IMR-90 (cell line): ENCODE measurements around the gene TMEM135. TPM values are rescaled to one million over a fixed set of nuclear protein-coding genes. Genes with fewer than 3 reads are reported as not detected.
A peak's percentile ranks its signal among the peaks of the same experiment; 100 is the strongest.

Experiments used
- ATAC-seq: fragments of 200-7000 bp; cut with Tn5 transposase; 2 replicates; pipeline ENCODE4 v1.9.1; 2020; ENCODE audit warnings: low read depth, mild to moderate bottlenecking, moderate library complexity
- BruUV-seq: library from RNA; stranded (reverse); fragments of 400-500 nt; replicated peaks from 2 replicates; lab custom pipeline; 2021; lab: Mats Ljungman, UMichigan
- CTCF ChIA-PET: fragments of 300-600 bp; formaldehyde crosslinking; extraction: SDS; loops from one replicate; lab custom pipeline; 2021; ENCODE audit warnings: antibody characterized with exemption; lab: Yijun Ruan, JAX
- POLR2A ChIA-PET: fragments of 300-600 bp; sonication (Branson Sonifier 250); formaldehyde crosslinking; loops from one replicate; lab custom pipeline; 2022; ENCODE audit warnings: antibody characterized with exemption; ENCODE audit not compliant: unreplicated experiment; lab: Charles Lee
- DNase-seq: peaks from one replicate; pipeline ENCODE4 v3.0.0; 2013
- H2AFZ ChIP-seq: replicated peaks from 2 replicates; pipeline ENCODE3; 2013; ENCODE audit warnings: low read length, mild to moderate bottlenecking; ENCODE audit not compliant: poor library complexity
- H2AK5ac ChIP-seq: 2 replicates; pipeline ENCODE4 v1.6.1; 2013; ENCODE audit warnings: low read depth, low read length, inconsistent platforms
- H2AK9ac ChIP-seq: replicated peaks from 2 replicates; pipeline ENCODE3; 2013; ENCODE audit warnings: mild to moderate bottlenecking, low read depth, low read length, moderate library complexity; ENCODE audit not compliant: poor library complexity
- H2BK120ac ChIP-seq: 2 replicates; pipeline ENCODE4 v1.6.1; 2013; ENCODE audit warnings: low read depth, low read length, inconsistent platforms
- H2BK15ac ChIP-seq: 3 replicates; pipeline ENCODE4 v1.6.1; 2013; ENCODE audit warnings: low read depth, low read length, inconsistent platforms
- H2BK20ac ChIP-seq: 2 replicates; pipeline ENCODE4 v1.6.1; 2013; ENCODE audit warnings: low read depth, mild to moderate bottlenecking, inconsistent platforms, low read length, moderate library complexity
- H2BK5ac ChIP-seq: 2 replicates; pipeline ENCODE4 v1.6.1; 2013; ENCODE audit warnings: mild to moderate bottlenecking, low read depth, low read length, inconsistent platforms; ENCODE audit not compliant: poor library complexity, severe bottlenecking
- H3K14ac ChIP-seq: replicated peaks from 2 replicates; pipeline ENCODE4 v1.6.1; 2013; ENCODE audit warnings: low read depth, low read length, inconsistent platforms
- H3K18ac ChIP-seq: 2 replicates; pipeline ENCODE4 v1.6.1; 2013; ENCODE audit warnings: low read depth, low read length, control low read depth
- H3K23ac ChIP-seq: 2 replicates; pipeline ENCODE4 v1.6.1; 2013; ENCODE audit warnings: low read depth, low read length, inconsistent platforms
- H3K27ac ChIP-seq: 2 replicates; pipeline ENCODE4 v1.5.1; 2013; ENCODE audit warnings: mild to moderate bottlenecking, control low read depth, low read length; ENCODE audit not compliant: insufficient read depth
- H3K27me3 ChIP-seq: 2 replicates; pipeline ENCODE4 v1.6.1; 2013; ENCODE audit warnings: low read length; ENCODE audit not compliant: control insufficient read depth, insufficient read depth
- H3K36me3 ChIP-seq: 2 replicates; pipeline ENCODE4 v1.6.1; 2013; ENCODE audit warnings: low read length, mixed read lengths; ENCODE audit not compliant: control insufficient read depth, insufficient read depth
- H3K4ac ChIP-seq: 2 replicates; pipeline ENCODE4 v1.6.1; 2013; ENCODE audit warnings: low read depth, low read length, inconsistent platforms
- H3K4me1 ChIP-seq: 2 replicates; pipeline ENCODE4 v1.6.1; 2013; ENCODE audit warnings: low read length, mixed read lengths; ENCODE audit not compliant: control insufficient read depth, insufficient read depth
- H3K4me2 ChIP-seq: 2 replicates; pipeline ENCODE4 v1.6.1; 2013; ENCODE audit warnings: low read depth, mild to moderate bottlenecking, control low read depth, low read length, moderate library complexity
- H3K4me3 ChIP-seq: 2 replicates; pipeline ENCODE4 v1.5.1; 2013; ENCODE audit warnings: low read depth, mild to moderate bottlenecking, control low read depth, low read length, moderate library complexity; ENCODE audit not compliant: insufficient read depth
- H3K56ac ChIP-seq: 2 replicates; pipeline ENCODE4 v1.6.1; 2013; ENCODE audit warnings: low read length, inconsistent platforms; ENCODE audit not compliant: insufficient read depth; ENCODE audit errors: extremely low read depth
- H3K79me1 ChIP-seq, 2 experiments: 2 replicates each; pipeline ENCODE4 v1.6.1; 2013; ENCODE audit warnings: low read length in 2 of 2, inconsistent platforms in 1 of 2, low read depth in 1 of 2
- H3K9ac ChIP-seq: 2 replicates; pipeline ENCODE4 v1.6.1; 2013; ENCODE audit warnings: low read depth, low read length, control low read depth
- H3K9me1 ChIP-seq: 2 replicates; pipeline ENCODE4 v1.6.1; 2013; ENCODE audit warnings: low read length, inconsistent platforms; ENCODE audit not compliant: insufficient read depth
- H3K9me3 ChIP-seq: 2 replicates; pipeline ENCODE4 v1.6.1; 2013; ENCODE audit warnings: low read length; ENCODE audit not compliant: control insufficient read depth, insufficient read depth
- H4K20me1 ChIP-seq: 2 replicates; pipeline ENCODE4 v1.6.1; 2013; ENCODE audit warnings: low read length, inconsistent platforms; ENCODE audit not compliant: insufficient read depth
- H4K5ac ChIP-seq: 2 replicates; pipeline ENCODE4 v1.6.1; 2013; ENCODE audit warnings: mild to moderate bottlenecking, low read depth, low read length, control low read depth
- H4K8ac ChIP-seq, 2 experiments: 2 replicates each; pipeline ENCODE4 v1.6.1; 2013; ENCODE audit warnings: low read depth in 2 of 2, low read length in 2 of 2, control low read depth in 1 of 2, inconsistent platforms in 1 of 2
- H4K91ac ChIP-seq: 2 replicates; pipeline ENCODE4 v1.6.1; 2013; ENCODE audit warnings: low read depth, low read length, inconsistent platforms; ENCODE audit not compliant: insufficient read depth
- BHLHE40 ChIP-seq: fragments of 150-350 bp; IDR thresholded peaks from 2 replicates; pipeline ENCODE4 v1.6.1; 2016; ENCODE audit warnings: mild to moderate bottlenecking, low read depth, low read length
- CEBPB ChIP-seq: IDR thresholded peaks from 2 replicates; pipeline ENCODE4 v1.6.1; 2012; ENCODE audit warnings: low read depth, low read length, improper control_type of control experiment
- CHD1 ChIP-seq: IDR thresholded peaks from 2 replicates; pipeline ENCODE4 v1.6.1; 2012; ENCODE audit warnings: low read depth, low read length, improper control_type of control experiment
- CTCF ChIP-seq: conservative IDR thresholded peaks from 2 replicates; pipeline ENCODE4 v1.5.1; 2012; ENCODE audit warnings: mild to moderate bottlenecking, low read depth, low read length, improper control_type of control experiment
- ELK1 ChIP-seq: fragments of 150-350 bp; IDR thresholded peaks from 2 replicates; pipeline ENCODE4 v1.6.1; 2016; ENCODE audit warnings: low read depth, mild to moderate bottlenecking, low read length, moderate library complexity, borderline replicate concordance
- MAZ ChIP-seq: IDR thresholded peaks from 2 replicates; pipeline ENCODE4 v1.6.1; 2012; ENCODE audit warnings: low read depth, mild to moderate bottlenecking, low read length, improper control_type of control experiment, moderate library complexity, borderline replicate concordance
- MXI1 ChIP-seq: IDR thresholded peaks from 2 replicates; pipeline ENCODE4 v1.6.1; 2012; ENCODE audit warnings: low read depth, mild to moderate bottlenecking, low read length, moderate library complexity, borderline replicate concordance
- NFE2L2 ChIP-seq: fragments of 150-350 bp; IDR thresholded peaks from 2 replicates; pipeline ENCODE4 v1.6.1; 2016; ENCODE audit warnings: low read depth, mild to moderate bottlenecking, low read length
- POLR2A ChIP-seq: IDR thresholded peaks from 2 replicates; pipeline ENCODE4 v1.6.1; 2012; ENCODE audit warnings: mild to moderate bottlenecking, low read depth, low read length
- RAD21 ChIP-seq: IDR thresholded peaks from 2 replicates; pipeline ENCODE4 v1.6.1; 2012; ENCODE audit warnings: low read length, improper control_type of control experiment
- RCOR1 ChIP-seq: IDR thresholded peaks from 2 replicates; pipeline ENCODE4 v1.6.1; 2012; ENCODE audit warnings: mild to moderate bottlenecking, low read length, improper control_type of control experiment; ENCODE audit not compliant: insufficient replicate concordance
- RFX5 ChIP-seq: IDR thresholded peaks from 2 replicates; pipeline ENCODE4 v1.8.0; 2012; ENCODE audit warnings: low read depth, mild to moderate bottlenecking, low read length, moderate library complexity
- SMC3 ChIP-seq: fragments of 150-350 bp; IDR thresholded peaks from 2 replicates; pipeline ENCODE4 v1.6.1; 2016; ENCODE audit warnings: low read depth, mild to moderate bottlenecking, antibody characterized with exemption, low read length, moderate library complexity
- USF2 ChIP-seq: fragments of 150-350 bp; IDR thresholded peaks from 2 replicates; pipeline ENCODE4 v1.6.1; 2017; ENCODE audit warnings: mild to moderate bottlenecking, antibody characterized with exemption, low read length, low read depth
- WGBS, 2 experiments: methylation state at CpG; one replicate each; pipeline versions ENCODE4 v1.1.5 to v1.1.7; 2013; ENCODE audit warnings: missing lambda C conversion rate in 2 of 2; ENCODE audit not compliant: insufficient read length in 1 of 2; ENCODE audit errors: extremely low coverage in 2 of 2; 5-methylcytosine and 5-hydroxymethylcytosine counted together
- dilution Hi-C: fragments of 300-500 bp; cut with HindIII; formaldehyde crosslinking; loops from one replicate; pipeline ENCODE4 v1.14.3; 2018; ENCODE audit warnings: low sequenced_read_pairs; ENCODE audit not compliant: unreplicated experiment
- in situ Hi-C: fragments of 300-500 bp; cut with MboI; formaldehyde crosslinking; loops from 3 replicates; pipeline ENCODE4 v1.14.3; 2019; ENCODE audit warnings: low sequenced_read_pairs, inconsistent platforms, mixed read lengths
- intact Hi-C: fragments of 100-400 bp; cut with micrococcal nuclease; formaldehyde crosslinking; loops from 2 replicates; pipeline ENCODE4 v1.10.0; 2022
- polyA plus RNA-seq, 3 experiments: library from polyadenylated mRNA; depleted of rRNA; stranded (reverse); fragments of >200 nt; gene quantifications; 2 replicates each; pipeline ENCODE4 v1.2.3, GENCODE V29; 2012; ENCODE audit warnings: low replicate concordance in 1 of 3
- total RNA-seq: library from RNA; depleted of rRNA; stranded (reverse); fragments of >200 nt; gene quantifications from 2 replicates; pipeline ENCODE4 v1.2.3, GENCODE V29; 2012

Gene TMEM135
- total and polyA plus RNA-seq, 2 of the 4 experiments (the other 2 are of a cell fraction) = 3.9 to 5.9 TPM

GRCh38 chr11:87256694-87257340, 219.1 kb downstream of the TMEM135 start:
- H3K4ac ChIP-seq = no peak overlapping the region
- no peak overlapping the region; the same call in 1 of the 2 replicates for H4K5ac ChIP-seq
- H2BK20ac ChIP-seq = no peak overlapping the region
- ATAC-seq (peak; percentile 53), DNase-seq (peak; percentile 41)
- no peak for TF ChIP-seq USF2
- TF ChIP-seq NFE2L2 = no peak
- no peak for TF ChIP-seq MAZ
- no peak for TF ChIP-seq BHLHE40
- no peak for TF ChIP-seq RFX5
- no peak for TF ChIP-seq CTCF
- TF ChIP-seq RCOR1 = no peak
- TF ChIP-seq MXI1 = no peak
- TF ChIP-seq CHD1 = no peak
- no peak for TF ChIP-seq SMC3
- no peak for TF ChIP-seq POLR2A
- TF ChIP-seq CEBPB = no peak
- no peak for TF ChIP-seq RAD21
- no peak for TF ChIP-seq ELK1
- H2BK120ac ChIP-seq = no peak overlapping the region
- no peaks in the 10 kb centered on the region for H4K20me1 ChIP-seq
- no peak overlapping the region for H4K8ac ChIP-seq
- no peaks in the 10 kb centered on the region for H3K9me1 ChIP-seq
- H3K27me3 ChIP-seq = no peaks in the 10 kb centered on the region
- H3K56ac ChIP-seq = no peak overlapping the region
- peak overlapping the region; percentile 62; the same call in 1 of the 2 replicates for H2AK5ac ChIP-seq
- H3K4me3 ChIP-seq = no peak overlapping the region
- H3K36me3 ChIP-seq = no peaks in the 10 kb centered on the region
- ChIA-PET CTCF (interaction anchor here (0.6 kb wide), 1 partner anchor 25 kb away, joined by 3 read pairs; no protein-coding TSS in a partner anchor), POLR2A (interaction anchor here (0.5 kb wide), 1 partner anchor 1599 kb away, joined by 3 read pairs; no protein-coding TSS in a partner anchor)
- H2AK9ac ChIP-seq = no peak overlapping the region
- H3K79me1 ChIP-seq = no peaks in the 10 kb centered on the region
- H3K4me2 ChIP-seq = peak overlapping the region; percentile 40; the same call in 1 of the 2 replicates
- no CpG with 5 or more reads among the region's 1 CpG for WGBS, 2 experiments
- intact Hi-C loops = no loop called here
- H3K27ac ChIP-seq = no peak overlapping the region
- H3K23ac ChIP-seq = no peak overlapping the region
- no peak overlapping the region for H2BK15ac ChIP-seq
- in situ Hi-C loops = no loop called here
- no peak overlapping the region for H4K91ac ChIP-seq
- H3K9ac ChIP-seq = no peak overlapping the region
- BruUV-seq = no TSS peak
- H2AFZ ChIP-seq = no peak overlapping the region
- H3K18ac ChIP-seq = no peak overlapping the region; the same call in 1 of the 2 replicates
- H3K9me3 ChIP-seq = no peaks in the 10 kb centered on the region
- no peaks in the 10 kb centered on the region for H3K4me1 ChIP-seq
- H3K14ac ChIP-seq = no peak overlapping the region
- no peak overlapping the region for H2BK5ac ChIP-seq
- dilution Hi-C loops = no loop called here
